ENCODE measurements around the gene MSRB2. TPM values are rescaled to one million over a fixed set of nuclear protein-coding genes. Genes with fewer than 3 reads are reported as not detected.

The MSRB2 gene
- total RNA-seq, 1 donor from 2014 or later, result 182 TPM

DNA sequence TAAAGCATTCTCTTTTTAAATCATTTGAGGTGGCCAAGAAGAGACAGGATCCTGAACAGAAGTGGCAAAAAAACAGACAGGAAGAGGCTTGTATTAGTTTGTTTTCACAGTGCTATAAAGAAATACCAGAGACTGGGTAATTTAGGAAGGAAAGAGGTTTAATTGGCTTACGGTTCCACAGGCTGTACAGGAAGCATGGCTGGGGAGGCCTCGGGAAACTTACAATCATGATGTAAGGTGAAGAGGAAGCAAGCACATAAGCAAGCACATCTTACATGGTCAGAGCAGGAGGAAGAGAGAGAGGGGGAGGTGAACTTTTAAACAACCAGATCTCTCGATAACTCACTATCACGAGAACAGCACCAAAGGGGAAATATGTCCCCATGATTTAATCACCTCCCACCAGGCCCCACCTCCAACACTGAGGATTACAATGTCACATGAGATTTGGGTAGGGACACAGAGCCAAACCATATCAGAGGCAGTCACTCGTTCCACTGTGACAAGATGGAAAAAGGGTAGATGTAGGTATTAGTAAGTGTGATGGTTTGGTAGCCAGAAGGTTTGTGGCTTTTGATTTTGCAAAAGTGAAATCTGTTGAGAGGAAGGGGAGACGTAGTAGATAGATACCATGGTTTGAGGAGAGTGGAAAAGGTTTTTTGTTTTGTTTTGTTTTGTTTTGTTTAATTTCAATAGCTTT lies 5.1 kb downstream of the MSRB2 start:
- no peak for ATAC-seq
- no peak for DNase-seq
- intact Hi-C loops (cut with micrococcal nuclease), result no loop called here

DNA sequence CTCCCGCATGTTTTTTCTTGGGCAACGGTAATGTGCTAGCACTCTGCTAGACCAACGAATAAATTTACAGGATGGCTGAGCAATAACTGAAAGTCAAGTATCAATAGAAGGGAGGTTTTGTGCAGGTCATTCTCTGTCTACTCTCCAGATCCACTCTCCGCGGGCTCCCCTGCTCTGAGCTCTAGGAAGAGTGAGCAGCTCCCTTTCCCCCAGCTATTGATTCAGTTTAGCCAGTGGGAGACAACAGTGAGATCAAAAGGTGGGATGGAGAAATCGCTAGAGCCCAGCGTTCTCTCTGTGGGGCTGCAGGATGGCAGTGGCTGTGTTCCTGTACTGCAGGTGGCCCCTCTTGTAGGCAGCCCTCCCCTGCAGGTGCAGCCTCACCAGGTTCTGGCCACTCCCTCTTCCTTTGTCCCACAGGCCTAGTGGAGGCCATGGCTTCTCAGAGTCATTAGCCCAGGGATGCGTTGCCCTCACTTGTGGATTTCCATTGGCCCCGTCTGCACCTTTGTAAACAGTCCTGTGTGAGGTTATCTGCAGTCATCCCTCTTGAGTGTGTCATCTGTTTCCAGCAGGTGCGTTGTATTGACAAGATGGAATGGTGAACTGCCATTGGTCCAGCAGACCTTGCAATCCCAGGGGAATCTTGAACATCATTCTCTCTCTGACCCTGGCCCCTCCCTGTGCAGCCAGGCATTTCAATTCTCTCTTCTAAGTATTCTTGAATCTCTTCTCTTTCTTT lies 11.1 kb downstream of the MSRB2 start:
- ATAC-seq (no peak), DNase-seq (no peak)
- intact Hi-C loops (cut with micrococcal nuclease), result no loop called here

DNA sequence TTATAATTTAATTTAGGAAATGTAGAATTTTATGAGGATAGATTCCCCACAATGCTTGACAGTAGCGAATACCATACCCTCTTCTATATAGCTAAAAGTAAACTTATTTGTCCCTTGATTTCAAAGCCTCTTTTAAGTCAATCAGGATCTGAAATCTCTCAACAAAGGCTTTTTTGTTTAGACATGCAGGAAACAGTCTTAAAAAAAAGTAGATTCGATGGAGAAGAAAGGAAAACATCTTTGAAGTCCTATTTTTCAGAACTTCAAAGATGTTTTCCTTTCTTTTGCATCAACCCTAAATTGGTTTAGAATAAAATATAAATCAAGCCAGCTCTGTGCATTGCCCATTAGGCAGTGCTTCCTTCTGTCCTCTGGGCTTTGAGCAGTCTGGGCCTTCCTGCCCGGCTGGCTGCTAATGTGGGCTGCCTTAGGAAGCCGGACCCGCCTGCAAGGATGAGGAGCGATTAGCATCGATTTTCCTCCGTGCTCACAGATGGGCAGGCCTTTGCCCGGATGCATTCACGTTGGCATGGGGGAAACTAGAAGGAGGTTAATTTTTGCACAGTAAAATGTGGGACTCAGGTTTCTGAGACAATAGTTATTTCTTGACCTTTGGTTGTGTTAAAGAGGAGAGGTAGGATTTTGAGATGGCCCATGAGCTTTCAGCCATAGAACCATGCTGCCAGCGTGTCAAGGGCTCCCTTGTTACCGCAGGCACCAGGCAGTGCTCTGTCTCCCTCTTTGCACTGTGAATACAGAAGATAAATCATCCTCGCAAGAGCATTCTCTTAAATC lies 15.5 kb downstream of the MSRB2 start:
- no peak for ATAC-seq
- intact Hi-C loops (cut with micrococcal nuclease), result no loop called here
- DNase-seq, result no peak

DNA sequence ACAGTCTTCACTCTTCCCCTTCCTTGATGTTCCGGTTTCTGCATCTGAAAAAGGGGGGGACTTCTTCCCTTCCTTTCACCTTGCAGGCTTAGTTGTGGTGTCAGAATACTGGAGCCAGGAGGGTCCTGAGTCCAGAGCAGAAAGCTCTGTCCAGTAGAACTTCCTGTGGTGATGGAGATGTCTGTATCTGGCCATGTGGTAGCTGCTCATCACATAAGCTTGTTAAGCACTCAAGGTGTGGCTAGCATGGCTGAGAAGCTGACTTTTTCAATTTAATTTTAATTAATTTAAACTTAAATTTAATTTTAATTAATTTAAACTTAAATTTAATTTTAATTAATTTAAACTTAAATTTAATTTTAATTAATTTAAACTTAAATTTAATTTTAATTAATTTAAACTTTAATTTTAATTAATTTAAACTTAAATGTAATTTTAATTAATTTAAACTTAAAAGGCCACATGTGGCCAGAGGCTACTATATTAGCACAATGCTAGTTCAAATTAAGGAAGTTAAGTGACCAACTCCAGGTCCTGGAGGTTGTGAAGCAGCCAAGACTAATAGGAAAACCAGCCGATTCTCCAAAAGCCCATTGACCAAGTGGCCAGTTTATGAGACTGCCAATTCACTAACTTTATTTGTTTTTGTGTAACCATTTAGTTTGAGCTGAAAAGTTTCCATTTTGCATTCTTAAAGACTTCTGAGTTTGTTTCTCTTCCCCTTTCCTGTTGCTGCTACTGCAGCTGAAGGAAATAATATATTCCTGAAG lies 16.3 kb downstream of the MSRB2 start:
- ATAC-seq (no peak), DNase-seq (no peak)
- intact Hi-C loops (cut with micrococcal nuclease), result no loop called here

DNA sequence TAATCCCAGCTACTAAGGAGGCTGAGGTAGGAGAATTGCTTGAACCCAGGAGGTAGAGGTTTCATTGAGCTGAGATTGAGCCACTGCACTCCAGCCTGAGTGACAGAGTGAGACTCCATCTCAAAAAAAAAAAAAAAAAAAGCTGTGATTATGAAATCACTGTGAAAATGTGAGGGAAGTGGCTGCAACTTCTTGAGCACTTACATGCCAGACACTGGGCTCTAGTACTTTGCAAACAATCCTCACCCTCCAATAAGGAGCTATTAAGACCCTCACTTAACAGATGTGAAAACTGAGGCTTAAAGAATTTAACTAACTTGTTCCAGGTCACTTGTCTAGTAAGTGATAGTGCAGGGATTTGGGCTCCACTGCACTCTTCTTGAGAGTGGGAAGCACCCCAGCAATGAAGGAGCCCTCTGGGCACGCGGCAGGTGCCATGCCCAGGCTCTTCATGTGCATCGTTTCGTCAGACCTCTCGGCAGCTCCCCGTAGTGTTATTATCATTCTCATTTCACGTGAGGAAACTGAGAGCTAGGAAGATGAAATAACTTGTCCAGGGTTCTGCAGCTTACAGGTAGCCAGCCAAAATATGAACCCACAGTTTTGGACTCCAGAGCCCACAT lies 19.0 kb downstream of the MSRB2 start:
- intact Hi-C loops (cut with micrococcal nuclease), result no loop called here
- ATAC-seq (no peak), DNase-seq (no peak)

DNA sequence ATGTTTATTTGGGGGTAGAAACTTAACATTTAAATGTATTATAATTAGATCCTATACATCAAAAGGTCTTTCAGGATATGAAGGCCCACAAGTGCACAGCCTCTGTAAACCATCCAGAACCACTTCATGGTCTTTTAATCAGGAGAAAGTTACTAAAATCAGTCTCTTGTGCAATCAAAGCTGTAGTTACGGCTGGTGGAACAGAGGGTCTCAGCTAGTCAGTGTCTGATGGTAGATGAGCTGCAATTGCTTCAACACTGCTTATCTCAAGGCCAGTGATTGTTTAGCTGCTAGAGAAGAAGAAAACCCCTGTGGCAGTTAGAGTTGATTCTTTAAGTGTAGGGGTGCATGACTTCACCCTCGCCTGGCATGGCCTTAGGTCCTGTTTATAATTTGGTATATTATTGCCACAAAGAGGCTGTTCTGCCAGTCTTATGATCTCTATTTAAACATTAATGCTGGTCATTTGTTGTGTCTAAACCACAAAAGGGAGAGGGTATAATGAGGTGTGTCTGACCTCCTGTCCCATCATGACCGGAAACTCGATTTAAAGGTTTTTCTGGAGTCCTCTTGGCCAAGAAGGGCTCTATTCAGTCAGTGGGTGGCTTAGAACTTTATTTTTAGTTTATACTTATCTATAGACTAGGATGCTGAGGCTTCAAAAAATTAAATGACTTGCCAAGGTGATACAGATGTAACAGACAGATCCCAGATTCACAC lies 21.3 kb downstream of the MSRB2 start:
- ATAC-seq, result no peak
- intact Hi-C loops (cut with micrococcal nuclease), result no loop called here
- no peak for DNase-seq

DNA sequence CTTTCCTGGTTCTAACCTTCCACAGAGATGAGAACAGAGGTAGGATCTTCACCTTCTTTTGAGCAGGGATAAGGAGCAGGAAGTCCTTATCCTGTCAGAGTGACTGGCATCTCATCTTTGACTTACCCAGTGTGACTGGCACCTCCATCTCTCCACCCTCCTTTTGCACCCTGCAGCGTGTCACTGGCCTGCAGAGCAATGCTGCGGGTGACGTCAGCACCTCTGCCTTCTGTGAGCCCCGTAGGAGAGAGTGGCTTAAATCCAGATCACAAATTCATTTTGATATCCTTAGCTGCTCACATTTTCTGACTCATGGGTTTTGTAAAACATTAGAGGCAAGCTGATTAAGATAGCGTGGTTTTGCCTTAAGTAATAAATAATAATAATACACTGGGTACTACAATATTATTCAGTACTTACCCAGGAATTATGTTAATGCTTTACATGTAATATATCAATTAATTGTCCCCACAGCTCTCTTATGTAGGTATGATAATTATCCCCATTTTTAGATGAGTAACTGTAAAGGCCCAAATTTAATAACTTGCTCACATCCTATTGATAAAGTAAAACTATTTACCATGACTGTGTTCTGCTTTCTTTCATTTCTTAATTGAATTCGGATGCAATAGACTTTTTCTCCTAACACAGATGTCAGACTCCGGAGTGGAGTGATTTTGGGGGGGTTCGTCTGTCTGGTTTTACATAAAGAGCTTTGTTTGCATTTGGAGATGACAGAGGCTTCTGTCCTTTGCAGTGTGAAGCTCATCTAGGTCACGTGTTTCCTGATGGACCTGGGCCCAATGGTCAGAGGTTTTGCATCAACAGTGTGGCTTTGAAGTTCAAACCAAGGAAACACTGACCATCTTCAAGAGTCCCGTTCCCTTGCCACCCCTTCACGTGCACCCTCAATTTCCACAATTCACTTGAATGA lies 24.9 kb downstream of the MSRB2 start:
- intact Hi-C loops (cut with micrococcal nuclease), result no loop called here
- ATAC-seq, result no peak
- no peak for DNase-seq

DNA sequence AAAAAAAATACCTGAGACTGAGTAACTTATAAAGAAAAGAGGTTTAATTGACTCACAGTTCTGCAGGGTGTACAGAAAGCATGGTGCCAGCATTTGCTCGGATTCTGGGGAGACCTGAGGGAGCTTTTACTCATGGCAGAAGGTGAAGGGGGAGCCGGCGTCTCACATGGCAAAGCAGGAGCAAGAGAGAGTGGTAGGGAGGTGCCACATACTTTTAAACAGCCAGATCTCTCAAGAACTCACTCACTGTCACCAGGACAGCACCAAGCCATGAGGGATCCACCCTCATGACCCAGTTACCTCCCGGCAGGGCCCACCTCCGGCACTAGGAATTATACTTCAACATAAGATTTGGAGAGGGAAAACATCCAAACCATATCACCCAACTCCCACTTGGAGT lies 25.8 kb downstream of the MSRB2 start:
- DNase-seq (no peak), ATAC-seq (no peak)
- intact Hi-C loops (cut with micrococcal nuclease), result no loop called here

DNA sequence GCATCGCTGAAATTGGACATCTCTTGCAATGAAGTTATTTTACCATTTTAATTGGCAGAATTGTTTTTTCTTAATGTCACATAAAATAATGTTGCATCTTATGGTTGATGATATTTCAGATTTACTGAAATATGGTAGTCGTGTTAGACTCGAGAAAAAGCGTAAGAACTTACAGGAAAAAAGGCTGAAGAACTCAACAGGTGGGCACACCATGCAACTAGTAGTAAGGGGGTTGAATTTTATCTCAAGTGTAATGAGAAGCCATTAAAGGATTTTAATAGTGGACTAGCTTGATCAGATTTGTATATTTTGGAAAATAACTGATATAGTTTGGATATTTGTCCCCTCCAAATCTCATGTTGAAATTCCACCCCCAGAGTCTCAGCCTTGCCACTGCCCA lies 41.1 kb downstream of the MSRB2 start:
- intact Hi-C loops (cut with micrococcal nuclease), result no loop called here
- no peak for DNase-seq
- ATAC-seq, result no peak

DNA sequence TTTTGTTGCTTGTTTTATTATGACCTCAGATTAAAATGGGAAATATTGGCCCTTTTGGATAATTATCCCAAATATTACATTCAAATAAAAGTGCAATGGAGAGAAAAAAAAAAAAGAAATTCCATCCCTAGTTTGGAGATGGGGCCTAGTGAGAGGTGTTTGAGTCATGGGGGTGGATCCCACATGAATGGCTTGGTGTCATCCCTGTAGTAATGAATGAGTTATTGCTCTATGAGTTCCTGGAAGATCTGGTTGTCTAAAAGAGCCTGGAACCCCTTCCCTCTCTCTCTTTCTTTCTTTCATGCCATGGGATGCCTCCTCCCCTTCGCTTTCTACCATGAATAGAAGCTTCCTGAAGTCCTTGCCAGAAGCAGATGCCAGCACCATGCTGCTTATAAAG lies 44.3 kb downstream of the MSRB2 start:
- ATAC-seq (no peak), DNase-seq (no peak)
- intact Hi-C loops (cut with micrococcal nuclease), result no loop called here

DNA sequence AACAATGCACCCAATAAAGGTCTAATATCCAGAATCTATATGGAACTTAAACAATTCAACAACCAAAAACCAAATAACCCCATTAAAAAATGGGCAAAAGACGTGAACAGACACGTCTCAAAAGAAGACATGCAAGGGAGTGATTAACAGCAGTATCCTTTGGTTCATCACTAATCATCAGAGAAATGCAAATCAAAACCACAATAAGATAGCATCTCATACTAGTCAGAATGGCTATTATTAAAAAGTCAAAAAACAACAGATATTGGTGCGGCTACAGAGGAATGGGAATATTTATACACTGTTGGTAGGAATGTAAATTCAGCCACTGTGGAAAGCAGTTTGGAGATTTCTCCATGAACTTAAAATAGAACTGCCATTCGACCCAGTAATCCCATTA lies 46.6 kb downstream of the MSRB2 start:
- intact Hi-C loops (cut with micrococcal nuclease), result no loop called here
- no peak for ATAC-seq
- DNase-seq, result no peak

DNA sequence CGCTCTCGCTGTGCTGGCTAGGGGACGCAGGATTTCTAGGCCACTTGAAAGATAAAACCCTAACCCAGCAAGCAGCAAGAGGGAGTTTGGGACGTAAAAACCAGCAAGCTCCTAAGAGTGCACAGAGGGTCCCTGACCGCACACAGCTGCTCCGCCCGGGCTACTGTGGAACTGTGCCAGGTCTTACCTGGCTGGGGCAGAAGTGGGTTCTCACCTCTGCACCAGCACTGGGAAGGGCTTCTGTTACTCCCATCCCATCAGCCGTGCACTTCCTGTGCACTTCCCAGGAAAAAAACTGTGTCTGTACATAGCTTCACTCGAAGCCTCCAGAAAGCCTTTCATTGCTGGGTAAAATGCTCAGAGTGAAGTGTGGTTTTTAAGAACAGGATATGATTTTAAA lies 50.9 kb downstream of the MSRB2 start:
- DNase-seq (no peak), ATAC-seq (no peak)
- intact Hi-C loops (cut with micrococcal nuclease), result no loop called here

DNA sequence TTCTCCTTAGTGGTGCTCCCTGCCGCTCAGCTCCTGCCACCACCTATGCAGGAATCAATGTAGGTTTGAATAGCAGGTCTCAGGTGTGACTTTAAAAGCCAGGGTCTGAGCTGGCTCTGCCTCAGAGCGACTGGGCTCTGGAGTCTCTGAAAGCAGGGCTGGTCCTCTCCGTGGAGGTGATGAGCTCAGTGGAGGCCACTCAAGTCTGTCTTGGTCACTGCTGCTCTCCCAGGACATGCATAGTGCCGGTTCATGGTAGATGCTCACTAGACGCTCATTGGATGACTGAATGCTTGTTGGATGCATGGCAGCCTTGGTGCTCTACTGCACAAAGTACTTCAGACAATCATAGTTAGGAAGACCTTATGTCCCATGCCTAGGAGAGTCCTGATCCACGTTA lies 51.7 kb downstream of the MSRB2 start:
- DNase-seq, result no peak
- intact Hi-C loops (cut with micrococcal nuclease), result no loop called here
- ATAC-seq, result no peak

DNA sequence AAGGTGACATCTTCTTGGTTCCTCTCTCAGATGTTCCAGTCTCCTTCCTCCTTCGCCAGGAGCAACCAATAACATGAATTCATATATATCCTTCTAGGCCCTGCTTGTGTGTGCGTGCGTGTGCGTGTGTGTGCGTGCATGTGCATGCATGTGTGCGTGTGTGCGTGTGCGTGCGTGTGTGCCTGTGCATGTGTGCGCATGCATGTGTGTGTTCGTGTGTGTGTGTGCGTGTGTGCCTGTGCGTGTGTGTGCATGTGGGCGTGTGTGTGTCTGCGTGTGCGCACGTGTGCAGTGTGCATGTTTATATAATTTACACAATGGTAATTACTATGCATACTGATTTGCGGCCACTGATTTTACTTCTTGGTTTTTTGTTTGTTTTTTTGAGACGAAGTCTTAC lies 52.8 kb downstream of the MSRB2 start:
- intact Hi-C loops (cut with micrococcal nuclease), result no loop called here
- no peak for ATAC-seq
- no peak for DNase-seq

DNA sequence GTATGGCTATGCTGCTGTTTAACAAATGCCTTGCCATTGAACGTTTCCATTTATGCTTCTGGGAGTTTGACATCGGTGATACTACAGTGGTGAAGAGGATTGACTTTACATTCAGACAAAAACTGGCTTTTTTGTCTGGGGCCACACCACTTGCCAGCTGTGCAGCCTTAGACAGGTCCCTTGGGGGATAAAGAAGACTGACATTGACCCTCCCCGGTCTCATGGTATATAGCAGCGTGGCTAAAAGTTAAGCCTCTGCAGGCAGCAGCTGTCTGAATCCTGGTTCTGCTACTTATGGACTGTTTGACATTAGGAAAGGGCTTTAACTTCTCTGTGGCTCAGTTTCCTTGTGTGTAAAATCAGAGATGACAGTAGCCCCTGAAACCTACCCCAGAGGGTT lies 54.7 kb downstream of the MSRB2 start:
- no peak for DNase-seq
- no peak for ATAC-seq
- intact Hi-C loops (cut with micrococcal nuclease), result no loop called here

DNA sequence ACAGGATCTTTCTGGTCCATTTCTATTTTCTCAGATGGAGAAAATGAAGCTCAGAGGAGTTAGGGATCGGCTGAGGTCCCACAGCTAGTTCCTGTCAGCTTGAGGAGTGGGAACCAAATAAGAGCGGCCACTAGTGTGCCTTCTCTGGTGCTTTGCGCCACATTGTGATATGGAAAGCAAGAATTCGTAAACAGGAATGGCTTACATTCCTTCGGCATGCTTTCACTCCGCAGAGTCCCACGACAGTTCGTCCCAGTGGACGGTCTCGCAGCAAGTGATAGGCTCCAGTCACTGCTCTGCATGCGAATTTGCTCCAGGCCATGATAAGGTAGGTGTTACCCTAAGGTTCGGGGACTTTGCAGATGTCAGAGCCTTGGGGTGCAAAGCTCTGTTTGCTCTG lies 55.2 kb downstream of the MSRB2 start:
- no peak for ATAC-seq
- intact Hi-C loops (cut with micrococcal nuclease), result no loop called here
- no peak for DNase-seq

DNA sequence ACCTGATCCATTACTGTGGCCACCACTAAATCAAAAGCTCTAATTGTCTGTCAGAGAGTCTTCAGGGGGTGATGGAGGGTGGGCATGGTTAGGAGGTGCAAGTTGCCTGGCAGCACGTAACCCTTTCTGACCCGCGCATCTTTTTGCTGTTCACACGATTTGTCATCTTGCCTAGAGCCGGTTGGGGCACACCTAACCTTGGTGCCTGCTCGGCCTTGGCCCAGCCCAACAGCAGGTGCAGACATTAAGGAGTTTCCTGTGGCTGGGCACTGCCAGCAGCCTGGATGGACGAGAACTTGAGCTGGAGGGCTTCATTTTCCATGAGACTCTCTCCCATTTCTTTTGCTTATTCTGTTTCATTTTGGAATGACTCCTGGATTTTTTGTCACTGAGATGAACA lies 55.7 kb downstream of the MSRB2 start:
- intact Hi-C loops (cut with micrococcal nuclease), result no loop called here
- DNase-seq (no peak), ATAC-seq (no peak)

DNA sequence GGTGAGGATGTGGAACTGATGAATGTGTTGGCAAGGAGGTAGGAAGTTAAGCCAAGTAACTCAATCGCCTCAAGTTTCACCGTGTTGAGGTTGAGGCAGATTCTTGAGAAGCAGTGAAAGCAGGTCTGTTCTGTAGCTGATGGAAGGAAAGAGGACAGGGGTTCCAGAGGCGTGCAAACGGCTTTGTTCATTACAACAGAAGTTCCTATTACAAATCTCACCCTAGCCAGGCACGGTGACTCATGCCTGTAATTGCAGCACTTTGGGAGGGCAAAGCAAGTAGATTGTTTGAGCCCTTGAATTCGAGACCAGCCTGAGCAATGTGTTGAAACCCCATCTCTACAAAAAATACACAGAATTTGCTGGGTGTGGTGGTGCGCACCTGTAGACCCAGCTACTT lies 59.8 kb downstream of the MSRB2 start:
- no peak for ATAC-seq
- intact Hi-C loops (cut with micrococcal nuclease), result no loop called here
- DNase-seq, result no peak

All from left ventricle myocardium superior (tissue), 1 donor.